Mesenchymal stem cell (in vitro differentiated cells and primary cell): ENCODE data around the gene PDE3B.
"Not testable (repeated sequence)": the region's sequence is repeated elsewhere in the genome, so short reads cannot be mapped to it uniquely, and the experiment has no call there.

ENCODE experiments used
- DNase-seq: peaks from one replicate; pipeline ENCODE4 v3.0.0-alpha.2; 2013
- H2AFZ ChIP-seq: one replicate; pipeline ENCODE4 v1.6.1; 2013; ENCODE audit warnings: low read depth, mild to moderate bottlenecking, control low read depth, inconsistent platforms, low read length, moderate library complexity
- H2AK5ac ChIP-seq: 2 replicates; pipeline ENCODE4 v1.6.1; 2013; ENCODE audit warnings: low read length, moderate library complexity, mild to moderate bottlenecking, inconsistent platforms; ENCODE audit not compliant: severe bottlenecking
- H2BK120ac ChIP-seq: one replicate; pipeline ENCODE4 v1.6.1; 2013; ENCODE audit warnings: low read depth, mild to moderate bottlenecking, inconsistent platforms, low read length, moderate library complexity
- H2BK12ac ChIP-seq, 2 experiments: one replicate each; pipeline ENCODE4 v1.6.1; 2013; ENCODE audit warnings: inconsistent platforms in 2 of 2, low read length in 2 of 2, mild to moderate bottlenecking in 2 of 2, moderate library complexity in 2 of 2, control low read depth in 1 of 2
- H2BK15ac ChIP-seq: one replicate; pipeline ENCODE4 v1.6.1; 2013; ENCODE audit warnings: mild to moderate bottlenecking, low read depth, inconsistent platforms; ENCODE audit not compliant: poor library complexity, severe bottlenecking
- H2BK5ac ChIP-seq: 2 replicates; pipeline ENCODE4 v1.6.1; 2013; ENCODE audit warnings: low read depth, mild to moderate bottlenecking, low read length, control low read depth, inconsistent platforms; ENCODE audit not compliant: poor library complexity, severe bottlenecking
- H3K14ac ChIP-seq, 2 experiments: one replicate each; pipeline ENCODE4 v1.6.1; 2013; ENCODE audit warnings: inconsistent platforms in 2 of 2, low read length in 2 of 2, control low read depth in 1 of 2, mild to moderate bottlenecking in 1 of 2, moderate library complexity in 1 of 2
- H3K18ac ChIP-seq, 2 experiments: one replicate each; pipeline ENCODE4 v1.6.1; 2013; ENCODE audit warnings: inconsistent platforms in 2 of 2, low read length in 2 of 2, control low read depth in 1 of 2, low read depth in 1 of 2, mild to moderate bottlenecking in 1 of 2
- H3K23ac ChIP-seq, 2 experiments: one replicate each; pipeline ENCODE4 v1.6.1; 2013; ENCODE audit warnings: inconsistent platforms in 2 of 2, low read length in 2 of 2, mild to moderate bottlenecking in 2 of 2, moderate library complexity in 2 of 2, control low read depth in 1 of 2
- H3K27ac ChIP-seq: 2 replicates; pipeline ENCODE4 v1.5.1; 2013; ENCODE audit warnings: mild to moderate bottlenecking, moderate library complexity, low read length, control low read depth, inconsistent platforms; ENCODE audit not compliant: poor library complexity, severe bottlenecking
- H3K27me3 ChIP-seq, 2 experiments: 2 replicates each; pipeline versions ENCODE4 v1.6.1 to v1.7.0; 2013; ENCODE audit warnings: low read length in 2 of 2, mild to moderate bottlenecking in 2 of 2, moderate library complexity in 2 of 2, control low read depth in 1 of 2, inconsistent platforms in 1 of 2; ENCODE audit not compliant: control insufficient read depth in 1 of 2, insufficient read depth in 1 of 2
- H3K36me3 ChIP-seq, 2 experiments: 2 replicates each; pipeline versions ENCODE4 v1.6.1 to v1.7.0; 2013; ENCODE audit warnings: low read length in 2 of 2, control low read depth in 1 of 2, inconsistent platforms in 1 of 2, low read depth in 1 of 2, mild to moderate bottlenecking in 1 of 2; ENCODE audit not compliant: insufficient read depth in 2 of 2, control insufficient read depth in 1 of 2
- H3K4ac ChIP-seq, 2 experiments: one replicate each; pipeline ENCODE4 v1.6.1; 2013; ENCODE audit warnings: inconsistent platforms in 2 of 2, low read length in 2 of 2, mild to moderate bottlenecking in 2 of 2, moderate library complexity in 2 of 2, control low read depth in 1 of 2, low read depth in 1 of 2
- H3K4me1 ChIP-seq: 2 replicates; pipeline ENCODE4 v1.6.1; 2013; ENCODE audit warnings: low read depth, low read length, control low read depth; ENCODE audit not compliant: control insufficient read depth, insufficient read depth
- H3K4me2 ChIP-seq: 2 replicates; pipeline ENCODE4 v1.6.1; 2013; ENCODE audit warnings: low read length, mild to moderate bottlenecking, inconsistent platforms; ENCODE audit not compliant: poor library complexity, severe bottlenecking
- H3K4me3 ChIP-seq, 2 experiments: 2 replicates each; pipeline versions ENCODE4 v1.5.1 to v1.7.0; 2013; ENCODE audit warnings: low read length in 2 of 2, mild to moderate bottlenecking in 2 of 2, control low read depth in 1 of 2, low read depth in 1 of 2; ENCODE audit not compliant: insufficient read depth in 1 of 2
- H3K79me1 ChIP-seq: replicated peaks from 2 replicates; pipeline ENCODE4 v1.6.1; 2013; ENCODE audit warnings: mild to moderate bottlenecking, control low read depth, low read length, inconsistent platforms; ENCODE audit not compliant: poor library complexity, severe bottlenecking
- H3K9ac ChIP-seq: 2 replicates; pipeline ENCODE4 v1.7.0; 2013; ENCODE audit warnings: mild to moderate bottlenecking, low read length, moderate library complexity
- H3K9me3 ChIP-seq: 2 replicates; pipeline ENCODE4 v1.7.0; 2013; ENCODE audit warnings: mild to moderate bottlenecking, low read length; ENCODE audit not compliant: control insufficient read depth
- H4K8ac ChIP-seq: one replicate; pipeline ENCODE4 v1.6.1; 2013; ENCODE audit warnings: inconsistent platforms, mild to moderate bottlenecking, low read length, moderate library complexity
- H4K91ac ChIP-seq: one replicate; pipeline ENCODE4 v1.6.1; 2013; ENCODE audit warnings: mild to moderate bottlenecking, low read length, inconsistent platforms
- WGBS: methylation state at CpG from one replicate; pipeline ENCODE4 v1.1.7; 2013; ENCODE audit warnings: mixed read lengths; 5-methylcytosine and 5-hydroxymethylcytosine counted together

PDE3B gene

GRCh38 chr11:14778460-14778859, 134.9 kb downstream of the PDE3B start:
- not testable (repeated sequence) for H2AK5ac ChIP-seq, H3K79me1 ChIP-seq, H3K14ac ChIP-seq, H2BK12ac ChIP-seq, H3K18ac ChIP-seq, H3K4ac ChIP-seq, H2BK120ac ChIP-seq, H4K8ac ChIP-seq, H3K27ac ChIP-seq, H3K4me2 ChIP-seq, H4K91ac ChIP-seq, H3K9ac ChIP-seq, H3K4me3 ChIP-seq, H2BK15ac ChIP-seq, H3K36me3 ChIP-seq, H3K9me3 ChIP-seq, H2AFZ ChIP-seq, H2BK5ac ChIP-seq, H3K4me1 ChIP-seq, H3K27me3 ChIP-seq, DNase-seq, H3K23ac ChIP-seq
- WGBS = 96% methylated on average over 8 of the region's 8 CpGs

- WGBS = 92% methylated on average over 6 of the region's 6 CpGs
- H3K4me3 ChIP-seq = no peak overlapping the region
Observed at GRCh38 chr11:14783788-14784187, 140.2 kb downstream of the PDE3B start.

GRCh38 chr11:14784230-14784629, 140.6 kb downstream of the PDE3B start:
- Histone ChIP-seq H3K4ac (no peak overlapping the region), H3K27ac (no peak overlapping the region), H4K91ac (no peak overlapping the region), H2BK12ac (no peak overlapping the region), H2AFZ (no peak overlapping the region), H2BK120ac (no peak overlapping the region), H3K79me1 (no peaks in the 10 kb centered on the region), H3K14ac (no peak overlapping the region), H3K4me3 (no peak overlapping the region), H3K18ac (no peak overlapping the region), H3K36me3 (no peaks in the 10 kb centered on the region), H3K9ac (no peak overlapping the region), H3K23ac (no peak overlapping the region), H2BK5ac (no peak overlapping the region), H3K27me3 (no peaks in the 10 kb centered on the region), H3K4me1 (no peaks in the 10 kb centered on the region), H3K4me2 (no peak overlapping the region), H3K9me3 (no peaks in the 10 kb centered on the region), H2AK5ac (no peak overlapping the region), H2BK15ac (no peak overlapping the region), H4K8ac (no peak overlapping the region)
- WGBS = no CpG with 5 or more reads among the region's 2 CpGs
- no peak for DNase-seq

More at GRCh38 chr11:14783788-14784187, 140.2 kb downstream of the PDE3B start:
- H3K23ac ChIP-seq = no peak overlapping the region
- H3K9me3 ChIP-seq = no peaks in the 10 kb centered on the region
- H2BK12ac ChIP-seq = no peak overlapping the region
- no peak overlapping the region for H3K4ac ChIP-seq
- no peak overlapping the region for H2BK5ac ChIP-seq
- H3K18ac ChIP-seq = no peak overlapping the region
- no peak overlapping the region for H4K91ac ChIP-seq
- no peaks in the 10 kb centered on the region for H3K36me3 ChIP-seq
- no peaks in the 10 kb centered on the region for H3K4me1 ChIP-seq
- no peak for DNase-seq
- H3K79me1 ChIP-seq = no peaks in the 10 kb centered on the region
- H2BK15ac ChIP-seq = no peak overlapping the region
- H3K4me2 ChIP-seq = no peak overlapping the region
- no peak overlapping the region for H4K8ac ChIP-seq
- H3K14ac ChIP-seq = no peak overlapping the region
- H3K27me3 ChIP-seq = no peaks in the 10 kb centered on the region
- no peak overlapping the region for H2BK120ac ChIP-seq
- H2AK5ac ChIP-seq = no peak overlapping the region
- no peak overlapping the region for H3K27ac ChIP-seq
- no peak overlapping the region for H3K9ac ChIP-seq
- no peak overlapping the region for H2AFZ ChIP-seq

- Histone ChIP-seq H3K79me1 (no peaks in the 10 kb centered on the region), H2AFZ (no peak overlapping the region), H4K91ac (no peak overlapping the region), H3K27me3 (peaks cover 0 to 4% of the 10 kb centered on the region in 2 experiments), H3K27ac (no peak overlapping the region), H3K14ac (no peak overlapping the region), H3K36me3 (no peaks in the 10 kb centered on the region), H3K9ac (no peak overlapping the region), H3K4me1 (no peaks in the 10 kb centered on the region), H2BK5ac (no peak overlapping the region), H3K18ac (no peak overlapping the region), H3K4me2 (no peak overlapping the region), H2AK5ac (no peak overlapping the region), H4K8ac (no peak overlapping the region), H3K4me3 (no peak overlapping the region), H2BK12ac (no peak overlapping the region), H3K23ac (no peak overlapping the region), H2BK120ac (no peak overlapping the region), H3K4ac (no peak overlapping the region), H2BK15ac (no peak overlapping the region), H3K9me3 (no peaks in the 10 kb centered on the region)
- peak; percentile 19 for DNase-seq
Observed at GRCh38 chr11:14789879-14790484, 146.4 kb downstream of the PDE3B start.
